Cardiac muscle cell (in vitro differentiated cells and primary cell): Measurements from ENCODE around the gene IRAK2. TPM values are rescaled to one million over a fixed set of nuclear protein-coding genes. Genes with fewer than 3 reads are reported as not detected.

Source experiments
- DNase-seq, 2 donors: peaks; one replicate each; pipeline versions ENCODE4 v3.0.0 to v3.0.0-alpha.2; 2010 to 2017; ENCODE audit warnings: low read depth in 1 of 2, low spot score in 1 of 2
- H3K27ac ChIP-seq: fragments of 200-600 bp; sonication (generic); 2 replicates; pipeline ENCODE4 v1.5.1; 2016
- H3K27me3 ChIP-seq: fragments of 200-600 bp; sonication (generic); 2 replicates; pipeline ENCODE4 v1.6.0; 2016; ENCODE audit warnings: control low read depth
- H3K36me3 ChIP-seq: fragments of 200-600 bp; sonication (generic); 2 replicates; pipeline ENCODE4 v1.5.1; 2016; ENCODE audit warnings: control low read depth
- H3K4me1 ChIP-seq: fragments of 200-600 bp; sonication (generic); 2 replicates; pipeline ENCODE4 v1.8.1; 2017; ENCODE audit warnings: low read depth, mild to moderate bottlenecking, mixed run types
- H3K4me3 ChIP-seq: fragments of 200-600 bp; sonication (generic); 2 replicates; pipeline ENCODE4 v1.5.1; 2016; ENCODE audit warnings: mild to moderate bottlenecking
- H3K9me3 ChIP-seq: fragments of 200-600 bp; sonication (generic); 2 replicates; pipeline ENCODE4 v1.5.1; 2017; ENCODE audit warnings: low read depth, mild to moderate bottlenecking, control low read depth
- polyA plus RNA-seq: library from polyadenylated mRNA; unstranded; fragments of >200 nt; fragmentation: Nextera tagmentation; extraction: Ambion mirVana; gene quantifications from 2 replicates; pipeline ENCODE4 v1.2.1, GENCODE V29; 2016
- total RNA-seq: library from RNA; depleted of rRNA; stranded (reverse); fragments of >200 nt; gene quantifications from 2 replicates; pipeline ENCODE4 v1.2.3, GENCODE V29; 2016
- TF ChIP-seq, protein P1 (sequence below): IDR thresholded peaks from 2 replicates; pipeline ENCODE4 v1.5.1; 2012; ENCODE audit warnings: low read depth, mild to moderate bottlenecking, low read length

IRAK2 gene
- total and polyA plus RNA-seq, 2 experiments from 2014 or later: 1.1 to 2.1 TPM

DNA sequence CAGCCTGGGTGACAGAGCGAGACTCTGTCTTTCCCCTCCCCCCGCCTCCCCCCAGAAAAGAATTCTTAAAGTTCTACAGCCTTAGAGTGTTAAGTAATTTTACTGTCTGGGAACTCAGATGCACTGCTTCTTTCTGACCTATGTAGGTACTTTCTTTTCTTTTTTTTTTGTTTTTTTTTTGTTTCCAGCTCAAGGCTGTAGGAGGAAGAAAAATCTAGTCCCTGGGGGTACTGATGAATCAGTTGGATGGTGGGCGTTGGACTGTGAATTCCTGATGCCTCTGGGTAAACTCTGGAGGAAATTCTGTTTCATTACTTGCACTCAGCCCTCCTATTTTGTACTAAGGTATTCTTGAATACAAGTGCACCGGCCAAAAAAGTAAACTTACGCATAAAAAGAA is 117.2 kb downstream of the IRAK2 start:
- Histone ChIP-seq H3K36me3 (peaks cover 12% of the 10 kb centered on the region), H3K27me3 (no peaks in the 10 kb centered on the region), H3K27ac (no peak overlapping the region), H3K4me1 (no peaks in the 10 kb centered on the region), H3K4me3 (no peak overlapping the region), H3K9me3 (no peaks in the 10 kb centered on the region)
- DNase-seq: peak in 1 of 2 donors; percentile 28
- TF ChIP-seq, protein P1, sequence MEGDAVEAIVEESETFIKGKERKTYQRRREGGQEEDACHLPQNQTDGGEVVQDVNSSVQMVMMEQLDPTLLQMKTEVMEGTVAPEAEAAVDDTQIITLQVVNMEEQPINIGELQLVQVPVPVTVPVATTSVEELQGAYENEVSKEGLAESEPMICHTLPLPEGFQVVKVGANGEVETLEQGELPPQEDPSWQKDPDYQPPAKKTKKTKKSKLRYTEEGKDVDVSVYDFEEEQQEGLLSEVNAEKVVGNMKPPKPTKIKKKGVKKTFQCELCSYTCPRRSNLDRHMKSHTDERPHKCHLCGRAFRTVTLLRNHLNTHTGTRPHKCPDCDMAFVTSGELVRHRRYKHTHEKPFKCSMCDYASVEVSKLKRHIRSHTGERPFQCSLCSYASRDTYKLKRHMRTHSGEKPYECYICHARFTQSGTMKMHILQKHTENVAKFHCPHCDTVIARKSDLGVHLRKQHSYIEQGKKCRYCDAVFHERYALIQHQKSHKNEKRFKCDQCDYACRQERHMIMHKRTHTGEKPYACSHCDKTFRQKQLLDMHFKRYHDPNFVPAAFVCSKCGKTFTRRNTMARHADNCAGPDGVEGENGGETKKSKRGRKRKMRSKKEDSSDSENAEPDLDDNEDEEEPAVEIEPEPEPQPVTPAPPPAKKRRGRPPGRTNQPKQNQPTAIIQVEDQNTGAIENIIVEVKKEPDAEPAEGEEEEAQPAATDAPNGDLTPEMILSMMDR: no peak

DNA sequence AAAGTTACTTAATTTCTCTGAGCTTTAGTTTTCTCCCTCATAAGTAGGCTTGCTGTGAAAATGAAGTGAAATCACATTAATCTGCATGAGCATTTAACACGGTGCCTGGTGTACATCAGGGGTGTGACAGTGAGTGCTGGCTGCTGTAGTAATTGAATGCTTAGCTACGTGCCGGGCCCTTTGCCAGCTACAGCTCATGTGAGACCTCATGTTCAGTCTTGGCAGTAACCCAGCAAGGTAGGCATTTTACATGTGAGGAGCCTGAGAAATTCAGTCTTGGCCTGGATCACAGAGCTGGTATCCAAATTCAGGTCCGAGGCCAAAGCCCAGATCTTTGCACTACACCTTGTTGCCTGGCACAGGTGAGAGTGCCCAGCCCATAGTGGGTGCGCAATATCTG is 118.9 kb downstream of the IRAK2 start:
- DNase-seq: no peak
- Histone ChIP-seq H3K4me3 (no peak overlapping the region), H3K27me3 (no peaks in the 10 kb centered on the region), H3K36me3 (peaks cover 12% of the 10 kb centered on the region), H3K27ac (no peak overlapping the region), H3K4me1 (no peaks in the 10 kb centered on the region), H3K9me3 (no peaks in the 10 kb centered on the region)
- TF ChIP-seq, protein P1: no peak

DNA sequence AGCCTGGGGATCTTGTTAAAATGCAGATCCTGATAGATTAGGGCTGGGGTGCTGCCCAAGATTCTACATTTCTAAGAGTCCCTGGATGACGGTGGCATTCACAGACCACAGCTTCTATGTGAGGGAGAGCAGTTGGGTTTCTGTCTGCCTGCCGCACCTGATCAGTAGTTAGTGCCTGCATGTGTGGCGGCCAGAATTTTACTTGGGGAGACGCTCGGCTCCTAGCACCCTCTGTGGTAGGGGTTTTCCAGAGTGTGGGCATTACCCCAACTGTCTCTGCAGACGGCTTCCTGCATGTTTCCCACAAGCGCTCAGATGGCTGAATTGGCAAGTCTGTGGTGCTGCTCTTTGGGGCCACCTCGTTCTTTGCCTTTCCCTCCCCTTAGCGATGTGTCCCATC is 119.8 kb downstream of the IRAK2 start:
- no peaks in the 10 kb centered on the region for H3K9me3 ChIP-seq
- DNase-seq: no peak
- no peak overlapping the region for H3K27ac ChIP-seq
- no peaks in the 10 kb centered on the region for H3K27me3 ChIP-seq
- H3K4me3 ChIP-seq: no peak overlapping the region
- TF ChIP-seq, protein P1: no peak
- no peaks in the 10 kb centered on the region for H3K4me1 ChIP-seq
- H3K36me3 ChIP-seq: peaks cover 10% of the 10 kb centered on the region

DNA sequence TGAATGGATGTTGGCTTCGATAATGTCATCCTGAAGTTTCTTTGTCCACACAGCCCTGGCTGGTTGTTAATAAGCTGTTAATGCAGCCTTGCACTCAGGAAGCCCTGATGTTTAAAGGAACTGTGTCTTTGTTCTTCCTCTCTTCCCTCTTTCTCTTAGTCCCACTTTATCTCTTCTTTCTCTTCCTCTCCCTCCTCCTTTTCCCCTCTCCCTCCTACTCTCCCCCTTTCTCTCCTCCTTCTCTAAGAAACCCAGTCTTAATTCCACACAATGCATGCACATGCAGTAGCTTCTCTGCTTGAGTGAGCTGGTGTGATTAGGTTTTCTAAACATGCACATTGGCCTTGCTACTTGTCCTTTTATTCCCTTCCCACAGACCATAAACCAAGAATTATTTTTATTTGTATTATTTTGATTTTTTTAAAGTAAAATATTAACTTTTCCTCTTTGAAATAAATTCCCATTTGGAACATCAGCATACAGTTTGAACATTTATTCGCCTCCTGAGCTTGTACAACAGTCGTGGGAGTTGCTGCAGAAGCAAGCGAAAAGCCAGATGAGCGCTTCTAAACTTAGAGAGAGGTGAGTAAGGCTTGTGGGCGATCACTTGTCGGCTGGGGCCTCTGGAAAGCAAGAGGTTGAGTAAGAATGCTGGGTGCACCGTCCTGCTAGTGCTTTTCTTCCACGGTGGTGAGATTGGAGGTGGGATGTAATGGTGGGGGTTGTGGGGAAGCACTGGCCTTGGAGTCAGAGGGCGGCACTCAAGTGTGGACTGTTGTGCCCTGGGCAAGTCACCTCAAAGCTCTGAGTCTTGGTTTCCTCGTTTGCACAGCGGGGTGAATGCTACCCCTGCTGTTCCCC is 120.8 kb downstream of the IRAK2 start:
- no peak overlapping the region for H3K27ac ChIP-seq
- no peaks in the 10 kb centered on the region for H3K9me3 ChIP-seq
- peaks cover 10% of the 10 kb centered on the region for H3K36me3 ChIP-seq
- no peaks in the 10 kb centered on the region for H3K4me1 ChIP-seq
- TF ChIP-seq, protein P1: no peak
- no peak for DNase-seq
- H3K4me3 ChIP-seq: no peak overlapping the region
- H3K27me3 ChIP-seq: no peaks in the 10 kb centered on the region

DNA sequence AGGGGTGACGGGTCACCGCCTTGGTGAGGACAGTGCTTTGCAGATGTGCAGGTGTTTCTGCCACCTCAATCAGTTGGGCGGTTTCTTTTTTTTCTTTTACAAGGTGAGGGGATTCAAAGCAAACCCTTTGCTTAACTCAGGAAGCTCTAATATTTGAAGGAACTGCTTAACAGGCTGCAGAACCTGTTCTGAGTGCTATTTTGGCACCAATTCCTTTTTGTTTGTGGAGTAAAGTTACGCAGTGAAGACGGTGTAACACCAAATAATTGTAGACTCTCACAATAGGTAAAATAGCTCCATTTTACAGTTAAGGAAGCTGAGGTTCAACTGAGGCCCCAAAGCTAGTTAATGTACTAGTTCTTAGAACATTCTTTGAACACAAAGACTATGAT is 121.4 kb downstream of the IRAK2 start:
- Histone ChIP-seq H3K27me3 (no peaks in the 10 kb centered on the region), H3K27ac (no peak overlapping the region), H3K4me3 (no peak overlapping the region), H3K36me3 (peaks cover 10% of the 10 kb centered on the region), H3K4me1 (no peaks in the 10 kb centered on the region), H3K9me3 (no peaks in the 10 kb centered on the region)
- DNase-seq: no peak
- TF ChIP-seq, protein P1: no peak
